Hematopoietic multipotent progenitor cell treated with erythropoietin and hydrocortisone succinate and interleukin-3 and kit ligand, for 6 days (in vitro differentiated cells): Measurements from ENCODE around the gene GPATCH1.
"Not testable (repeated sequence)": the region's sequence is repeated elsewhere in the genome, so short reads cannot be mapped to it uniquely, and the experiment has no call there.

Experiments used
- DNase-seq: peaks from one replicate; pipeline ENCODE4 v3.0.0-alpha.2; 2015

The GPATCH1 gene

GRCh38 chr19:33080761-33081681 is at the start of gene GPATCH1:
Gene GPATCH1 (plus strand): TSS chr19:33081181. CDS start chr19:33081194, 13 bp downstream.
- peak; percentile 90 for DNase-seq

- DNase-seq, result no peak
Measured at GRCh38 chr19:33032218-33032781, 48.7 kb upstream of the GPATCH1 start.

GRCh38 chr19:33035461-33035860 is 45.5 kb upstream of the GPATCH1 start:
- DNase-seq, result no peak

GRCh38 chr19:33036370-33037167 is 44.4 kb upstream of the GPATCH1 start:
- DNase-seq, result not testable (repeated sequence)

GRCh38 chr19:33037168-33038025 is 43.6 kb upstream of the GPATCH1 start:
- not testable (repeated sequence) for DNase-seq

GRCh38 chr19:33039108-33039599 is 41.8 kb upstream of the GPATCH1 start:
- DNase-seq, result no peak

GRCh38 chr19:33039815-33040214 is 41.2 kb upstream of the GPATCH1 start:
- no peak for DNase-seq

GRCh38 chr19:33040994-33041827 is 39.8 kb upstream of the GPATCH1 start:
- no peak for DNase-seq

- DNase-seq, result not testable (repeated sequence)
Measured at GRCh38 chr19:33041828-33042160, 39.2 kb upstream of the GPATCH1 start.

- DNase-seq, result no peak
Measured at GRCh38 chr19:33047422-33047821, 33.6 kb upstream of the GPATCH1 start.

- no peak for DNase-seq
Measured at GRCh38 chr19:33048806-33049676, 31.9 kb upstream of the GPATCH1 start.

GRCh38 chr19:33050110-33050509 is 30.9 kb upstream of the GPATCH1 start:
- no peak for DNase-seq

- DNase-seq, result no peak
Measured at GRCh38 chr19:33052352-33052972, 28.5 kb upstream of the GPATCH1 start.

GRCh38 chr19:33054623-33055022 is 26.4 kb upstream of the GPATCH1 start:
- DNase-seq, result no peak

- DNase-seq, result no peak
Measured at GRCh38 chr19:33055718-33056117, 25.3 kb upstream of the GPATCH1 start.

- DNase-seq, result no peak
Measured at GRCh38 chr19:33060586-33060985, 20.4 kb upstream of the GPATCH1 start.

- no peak for DNase-seq
Measured at GRCh38 chr19:33062902-33063301, 18.1 kb upstream of the GPATCH1 start.

- no peak for DNase-seq
Measured at GRCh38 chr19:33063356-33063752, 17.6 kb upstream of the GPATCH1 start.

- no peak for DNase-seq
Measured at GRCh38 chr19:33063753-33064457, 17.1 kb upstream of the GPATCH1 start.
